Measurements from ENCODE around the gene SBF1. TPM values are rescaled to one million over a fixed set of nuclear protein-coding genes. Genes with fewer than 3 reads are reported as not detected.

SBF1 gene
- total RNA-seq, 1 donor from 2014 or later, result 37.3 TPM

- H3K27me3 ChIP-seq, result no peaks in the 10 kb centered on the region
These were observed 14.1 kb upstream of the SBF1 start for GRCh38 chr22:50488886-50489285.

DNA sequence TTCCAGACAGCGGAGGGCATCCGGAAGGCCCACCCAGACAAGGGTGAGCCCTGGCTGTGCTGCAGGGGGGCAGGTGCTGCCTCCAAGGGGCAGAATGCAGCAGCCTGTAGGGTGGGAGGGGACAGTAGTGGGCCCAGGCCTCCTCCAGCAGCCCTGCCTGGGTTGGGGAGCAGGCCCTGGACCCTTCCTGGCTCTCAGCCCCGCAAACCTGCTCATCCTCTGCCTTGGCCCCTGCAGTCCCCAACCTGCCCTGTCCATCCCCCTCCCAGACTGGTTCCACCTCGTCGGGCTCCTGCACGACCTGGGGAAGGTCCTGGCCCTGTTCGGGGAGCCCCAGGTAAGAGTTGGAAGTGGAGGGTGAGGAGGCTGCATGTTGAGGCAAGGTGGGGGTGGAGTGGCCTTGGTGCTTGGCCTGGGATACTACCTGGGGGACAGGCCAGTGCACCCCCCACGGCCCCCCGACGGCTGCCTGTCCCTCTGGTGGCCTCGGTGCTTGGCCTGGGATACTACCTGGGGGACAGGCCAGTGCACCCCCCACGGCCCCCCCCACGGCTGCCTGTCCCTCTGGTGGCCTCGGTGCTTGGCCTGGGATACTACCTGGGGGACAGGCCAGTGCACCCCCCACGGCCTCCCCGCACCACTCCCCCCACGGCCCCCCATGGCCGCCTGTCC is 13.3 kb upstream of the SBF1 start:
- TF ChIP-seq POLR2A (IDR thresholded peaks at IDR 0.05) (no peak), CTCF (IDR thresholded peaks at IDR 0.05) (no peak)
- Histone ChIP-seq H3K27me3 (no peaks in the 10 kb centered on the region), H3K36me3 (no peaks in the 10 kb centered on the region), H3K4me3 (no peak overlapping the region), H3K27ac (no peak overlapping the region), H3K9me3 (no peaks in the 10 kb centered on the region), H3K4me1 (no peaks in the 10 kb centered on the region)
- no peak for DNase-seq (ENCODE audit: extremely low spot score in 2 of 2)
- intact Hi-C loops (cut with DNase I), result no loop called here

More at GRCh38 chr22:50488886-50489285, 14.1 kb upstream of the SBF1 start:
- intact Hi-C loops (cut with DNase I), result no loop called here
- Histone ChIP-seq H3K4me1 (no peaks in the 10 kb centered on the region), H3K36me3 (no peaks in the 10 kb centered on the region), H3K4me3 (no peak overlapping the region), H3K27ac (no peak overlapping the region), H3K9me3 (no peaks in the 10 kb centered on the region)
- no peak for DNase-seq (ENCODE audit: extremely low spot score in 2 of 2)
- no peak for TF ChIP-seq POLR2AphosphoS5 (IDR thresholded peaks at IDR 0.05; ENCODE audit: insufficient read depth in 1 of 2, low read depth in 1 of 2)
- TF ChIP-seq POLR2A (IDR thresholded peaks at IDR 0.05), result no peak
- no peak for TF ChIP-seq CTCF (IDR thresholded peaks at IDR 0.05)

- DNase-seq (ENCODE audit: extremely low spot score in 2 of 2), result no peak
- no peaks in the 10 kb centered on the region for H3K9me3 ChIP-seq
- no peak overlapping the region for H3K27ac ChIP-seq
- H3K27me3 ChIP-seq, result peaks cover 6% of the 10 kb centered on the region
- intact Hi-C loops (cut with DNase I), result no loop called here
- TF ChIP-seq POLR2A (IDR thresholded peaks at IDR 0.05), result no peak
- TF ChIP-seq POLR2AphosphoS5 (IDR thresholded peaks at IDR 0.05; ENCODE audit: insufficient read depth in 1 of 2, low read depth in 1 of 2), result no peak
- no peak for TF ChIP-seq CTCF (IDR thresholded peaks at IDR 0.05)
- H3K4me3 ChIP-seq, result no peak overlapping the region
- H3K4me1 ChIP-seq, result no peaks in the 10 kb centered on the region
- no peaks in the 10 kb centered on the region for H3K36me3 ChIP-seq
These were observed 12.6 kb upstream of the SBF1 start for GRCh38 chr22:50487290-50488005.

- intact Hi-C loops (cut with DNase I), result no loop called here
- no peak within 1 kb of the TSS for H3K4me3 ChIP-seq
- no peaks in the 10 kb centered on the region for H3K36me3 ChIP-seq
- H3K27me3 ChIP-seq, result peaks cover 11% of the 10 kb centered on the region
- H3K9me3 ChIP-seq, result no peaks in the 10 kb centered on the region
- DNase-seq (ENCODE audit: extremely low spot score in 2 of 2), result no peak
- H3K4me1 ChIP-seq, result peaks cover 6% of the 10 kb centered on the region
- H3K27ac ChIP-seq, result no peak within 1 kb of the TSS
- TF ChIP-seq POLR2A (IDR thresholded peaks at IDR 0.05) (no peak), CTCF (IDR thresholded peaks at IDR 0.05) (no peak), POLR2AphosphoS5 (IDR thresholded peaks at IDR 0.05; ENCODE audit: insufficient read depth in 1 of 2, low read depth in 1 of 2) (no peak)
These were observed 11.9 kb upstream of the SBF1 start, which contains the start of gene MIOX for GRCh38 chr22:50486561-50487289. Gene MIOX, plus strand, starts transcription at chr22:50486859. Its CDS starts 39 bp downstream, at chr22:50486898.

All from vagina (tissue), 2 donors.